ENCODE data around the gene CGNL1.

Gene CGNL1

DNA sequence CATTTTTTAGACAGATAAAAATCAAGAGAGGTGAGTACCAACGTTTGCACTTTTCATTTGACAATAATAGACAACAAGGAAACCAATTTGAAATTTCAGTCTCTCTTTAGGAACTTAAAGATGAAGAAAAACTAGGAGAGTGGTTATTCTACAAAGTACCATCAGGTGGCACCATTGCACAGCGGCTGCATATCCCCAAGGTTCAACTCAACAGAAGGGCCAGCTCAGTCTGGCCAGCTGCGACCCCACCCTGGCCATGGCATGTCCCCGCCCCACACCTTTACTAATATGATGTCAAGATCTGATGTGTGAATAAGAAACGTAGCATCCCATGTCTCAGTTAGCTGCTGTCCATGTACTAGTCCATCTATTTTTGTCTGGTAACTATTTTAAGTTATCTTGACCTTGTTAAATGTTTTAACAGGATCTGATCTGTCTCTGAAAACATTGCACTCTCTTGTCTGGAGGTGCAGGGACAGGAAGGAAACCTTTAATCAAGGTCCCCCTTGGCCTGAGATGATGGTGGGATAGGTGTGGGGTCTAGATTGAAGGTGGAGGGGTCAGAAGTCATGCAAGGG lies 35.5 kb upstream of the CGNL1 start:
- Mint-ChIP-seq H3K36me3 (no peaks in the 10 kb centered on the region), H3K27me3 (peaks cover 4% of the 10 kb centered on the region), H3K4me1 (no peaks in the 10 kb centered on the region), H3K9me3 (no peaks in the 10 kb centered on the region), H3K27ac (no peak overlapping the region), H3K4me3 (no peak overlapping the region)

GRCh38 chr15:57343048-57343447 lies 33.3 kb upstream of the CGNL1 start:
- Mint-ChIP-seq H3K27me3 (peaks cover 2% of the 10 kb centered on the region), H3K4me3 (no peak overlapping the region), H3K36me3 (no peaks in the 10 kb centered on the region), H3K27ac (no peak overlapping the region), H3K4me1 (no peaks in the 10 kb centered on the region), H3K9me3 (no peaks in the 10 kb centered on the region)

DNA sequence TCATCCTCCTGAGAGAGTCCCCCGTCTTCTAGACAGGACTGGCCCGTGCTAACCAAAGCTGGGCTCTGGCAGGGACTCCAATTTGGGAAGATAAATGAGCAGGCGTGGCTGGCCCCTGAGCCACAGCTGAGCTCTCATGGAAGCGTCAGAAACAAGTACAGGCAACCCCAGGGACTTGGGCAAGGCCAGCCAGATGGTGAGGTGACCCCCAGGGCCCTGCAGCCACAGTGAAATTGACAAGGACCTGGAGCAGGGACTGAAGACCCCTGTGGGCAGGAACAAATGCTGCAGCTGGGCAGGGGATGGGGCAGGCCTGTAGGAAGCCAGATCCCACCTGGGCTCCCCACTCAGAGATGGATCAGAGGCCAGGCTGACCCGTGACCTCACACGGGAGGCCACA lies 32.8 kb upstream of the CGNL1 start:
- Mint-ChIP-seq H3K36me3 (no peaks in the 10 kb centered on the region), H3K27ac (no peak overlapping the region), H3K27me3 (peaks cover 2% of the 10 kb centered on the region), H3K4me1 (no peaks in the 10 kb centered on the region), H3K9me3 (no peaks in the 10 kb centered on the region), H3K4me3 (no peak overlapping the region)

DNA sequence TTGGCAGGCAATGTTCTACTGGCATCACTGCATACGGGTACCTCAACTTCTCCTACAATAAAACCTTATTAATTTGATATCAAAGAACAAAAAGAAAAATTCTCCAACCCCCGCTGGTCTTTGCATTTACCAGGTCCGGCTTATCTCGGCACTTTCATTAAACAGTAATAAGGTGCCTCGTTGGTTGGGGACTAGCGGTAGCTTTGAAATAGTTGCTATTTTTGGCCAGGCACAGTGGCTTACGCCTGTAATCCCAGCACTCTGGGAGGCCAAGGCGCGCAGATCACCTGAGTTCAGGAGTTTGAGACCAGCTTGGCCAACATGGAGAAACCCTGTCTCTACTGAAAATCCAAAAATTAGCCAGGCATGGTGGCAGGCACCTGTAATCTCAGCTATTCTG lies 32.0 kb upstream of the CGNL1 start:
- H3K4me1 Mint-ChIP-seq, result no peaks in the 10 kb centered on the region
- no peak overlapping the region for H3K4me3 Mint-ChIP-seq
- H3K27ac Mint-ChIP-seq, result no peak overlapping the region
- no peaks in the 10 kb centered on the region for H3K27me3 Mint-ChIP-seq
- no peaks in the 10 kb centered on the region for H3K36me3 Mint-ChIP-seq
- no peaks in the 10 kb centered on the region for H3K9me3 Mint-ChIP-seq

GRCh38 chr15:57345584-57345983 lies 30.7 kb upstream of the CGNL1 start:
- Mint-ChIP-seq H3K27me3 (no peaks in the 10 kb centered on the region), H3K4me3 (no peak overlapping the region), H3K27ac (no peak overlapping the region), H3K36me3 (no peaks in the 10 kb centered on the region), H3K4me1 (no peaks in the 10 kb centered on the region), H3K9me3 (no peaks in the 10 kb centered on the region)

GRCh38 chr15:57348081-57348480 lies 28.2 kb upstream of the CGNL1 start:
- Mint-ChIP-seq H3K27ac (no peak overlapping the region), H3K4me3 (no peak overlapping the region), H3K4me1 (no peaks in the 10 kb centered on the region), H3K9me3 (no peaks in the 10 kb centered on the region), H3K36me3 (no peaks in the 10 kb centered on the region), H3K27me3 (no peaks in the 10 kb centered on the region)

GRCh38 chr15:57352535-57353316 lies 23.6 kb upstream of the CGNL1 start:
- Mint-ChIP-seq H3K4me1 (no peaks in the 10 kb centered on the region), H3K27me3 (peaks cover 3% of the 10 kb centered on the region), H3K27ac (no peak overlapping the region), H3K4me3 (no peak overlapping the region), H3K9me3 (no peaks in the 10 kb centered on the region), H3K36me3 (no peaks in the 10 kb centered on the region)

GRCh38 chr15:57353317-57353804 lies 22.9 kb upstream of the CGNL1 start:
- Mint-ChIP-seq H3K36me3 (no peaks in the 10 kb centered on the region), H3K27me3 (peaks cover 3% of the 10 kb centered on the region), H3K4me1 (no peaks in the 10 kb centered on the region), H3K27ac (no peak overlapping the region), H3K9me3 (no peaks in the 10 kb centered on the region), H3K4me3 (no peak overlapping the region)

DNA sequence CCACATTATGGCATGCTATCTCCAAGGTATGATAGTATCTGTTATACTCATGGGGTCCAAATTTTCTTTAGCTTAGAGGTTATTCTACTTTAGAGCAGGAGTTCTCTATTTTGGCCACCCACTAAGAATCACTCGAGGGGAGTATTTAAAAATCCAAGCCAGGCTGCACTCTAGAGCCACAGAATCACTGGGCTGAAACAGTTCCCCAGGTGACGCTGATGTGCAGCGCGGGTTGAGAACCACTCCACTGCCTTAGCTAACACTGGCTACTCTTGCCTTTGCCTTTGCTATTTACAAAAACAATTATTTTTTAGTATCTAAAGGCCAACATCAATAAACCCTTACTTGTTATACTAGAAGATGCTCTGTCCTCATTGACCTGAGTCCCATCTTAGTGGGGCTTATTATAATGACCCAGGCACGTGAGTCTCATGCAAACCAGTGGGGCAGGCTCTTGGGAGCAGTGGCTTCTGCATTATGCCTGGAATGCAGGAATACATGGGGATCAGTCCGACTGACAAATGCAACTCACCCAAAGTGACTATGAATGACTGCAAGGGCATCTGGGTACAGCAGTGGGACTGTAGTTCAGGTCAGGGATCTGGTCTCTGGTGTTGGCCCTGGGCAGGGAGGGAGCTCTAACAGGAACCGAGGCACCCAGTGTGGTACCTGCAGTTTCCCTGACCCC lies 21.7 kb upstream of the CGNL1 start:
- H3K4me1 Mint-ChIP-seq, result no peaks in the 10 kb centered on the region
- peaks cover 3% of the 10 kb centered on the region for H3K27me3 Mint-ChIP-seq
- no peak overlapping the region for H3K4me3 Mint-ChIP-seq
- H3K36me3 Mint-ChIP-seq, result no peaks in the 10 kb centered on the region
- no peaks in the 10 kb centered on the region for H3K9me3 Mint-ChIP-seq
- no peak overlapping the region for H3K27ac Mint-ChIP-seq

- no peaks in the 10 kb centered on the region for H3K4me1 Mint-ChIP-seq
Observed at GRCh38 chr15:57355259-57355658, 21.0 kb upstream of the CGNL1 start.

GRCh38 chr15:57356178-57356577 lies 20.1 kb upstream of the CGNL1 start:
- no peak overlapping the region for H3K4me3 Mint-ChIP-seq
- H3K27me3 Mint-ChIP-seq, result peaks cover 3% of the 10 kb centered on the region
- H3K36me3 Mint-ChIP-seq, result no peaks in the 10 kb centered on the region
- no peak overlapping the region for H3K27ac Mint-ChIP-seq
- no peaks in the 10 kb centered on the region for H3K4me1 Mint-ChIP-seq
- H3K9me3 Mint-ChIP-seq, result no peaks in the 10 kb centered on the region

More at GRCh38 chr15:57355259-57355658, 21.0 kb upstream of the CGNL1 start:
- Mint-ChIP-seq H3K27me3 (peaks cover 3% of the 10 kb centered on the region), H3K36me3 (no peaks in the 10 kb centered on the region), H3K9me3 (no peaks in the 10 kb centered on the region), H3K4me3 (no peak overlapping the region), H3K27ac (no peak overlapping the region)

DNA sequence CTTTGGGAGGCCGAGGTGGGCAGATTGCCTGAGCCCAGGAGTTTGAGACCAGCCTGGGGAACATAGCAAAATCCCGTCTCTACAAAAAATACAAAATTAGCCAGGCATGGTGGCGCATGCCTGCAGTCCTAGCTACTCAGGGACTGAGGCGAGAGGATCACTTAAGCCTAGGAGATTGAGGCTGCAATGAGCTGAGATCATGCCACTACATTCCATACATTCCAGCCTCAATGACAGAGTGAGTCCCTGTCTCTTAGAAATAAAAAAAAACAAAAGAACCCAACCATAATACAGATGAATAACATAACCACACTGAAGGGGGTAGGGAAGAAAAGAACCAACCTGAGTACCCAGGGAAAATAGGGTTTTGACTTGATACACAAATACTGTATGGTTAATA lies 19.7 kb upstream of the CGNL1 start:
- Mint-ChIP-seq H3K4me3 (no peak overlapping the region), H3K36me3 (no peaks in the 10 kb centered on the region), H3K9me3 (no peaks in the 10 kb centered on the region)

GRCh38 chr15:57357799-57358198 lies 18.5 kb upstream of the CGNL1 start:
- no peaks in the 10 kb centered on the region for H3K36me3 Mint-ChIP-seq
- no peaks in the 10 kb centered on the region for H3K9me3 Mint-ChIP-seq
- no peak overlapping the region for H3K27ac Mint-ChIP-seq
- no peaks in the 10 kb centered on the region for H3K4me1 Mint-ChIP-seq
- H3K27me3 Mint-ChIP-seq, result peaks cover 3% of the 10 kb centered on the region
- no peak overlapping the region for H3K4me3 Mint-ChIP-seq

More for the DNA sequence above, 19.7 kb upstream of the CGNL1 start:
- H3K4me1 Mint-ChIP-seq, result no peaks in the 10 kb centered on the region
- H3K27me3 Mint-ChIP-seq, result peaks cover 3% of the 10 kb centered on the region
- H3K27ac Mint-ChIP-seq, result no peak overlapping the region

DNA sequence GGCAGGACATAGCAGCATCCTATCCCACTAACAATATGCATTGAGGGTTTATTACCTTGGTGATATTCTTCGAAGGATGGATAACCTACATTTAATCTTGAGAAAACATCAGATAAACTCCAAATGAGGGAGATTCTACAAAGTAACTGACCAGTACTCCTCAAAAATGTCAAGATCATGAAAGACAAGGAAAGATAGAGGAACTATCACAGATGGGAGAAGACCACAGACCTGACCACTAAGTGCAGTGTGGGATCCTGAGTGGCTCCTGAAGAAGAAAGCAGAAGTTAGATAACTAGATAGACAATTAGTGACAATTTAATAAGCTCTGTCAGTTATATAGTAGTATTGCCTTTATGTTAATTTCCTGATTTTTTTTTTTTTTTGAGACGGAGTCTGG lies 17.7 kb upstream of the CGNL1 start:
- no peak overlapping the region for H3K4me3 Mint-ChIP-seq
- H3K27ac Mint-ChIP-seq, result no peak overlapping the region
- H3K36me3 Mint-ChIP-seq, result no peaks in the 10 kb centered on the region
- H3K27me3 Mint-ChIP-seq, result peaks cover 3% of the 10 kb centered on the region
- no peaks in the 10 kb centered on the region for H3K9me3 Mint-ChIP-seq
- no peaks in the 10 kb centered on the region for H3K4me1 Mint-ChIP-seq

DNA sequence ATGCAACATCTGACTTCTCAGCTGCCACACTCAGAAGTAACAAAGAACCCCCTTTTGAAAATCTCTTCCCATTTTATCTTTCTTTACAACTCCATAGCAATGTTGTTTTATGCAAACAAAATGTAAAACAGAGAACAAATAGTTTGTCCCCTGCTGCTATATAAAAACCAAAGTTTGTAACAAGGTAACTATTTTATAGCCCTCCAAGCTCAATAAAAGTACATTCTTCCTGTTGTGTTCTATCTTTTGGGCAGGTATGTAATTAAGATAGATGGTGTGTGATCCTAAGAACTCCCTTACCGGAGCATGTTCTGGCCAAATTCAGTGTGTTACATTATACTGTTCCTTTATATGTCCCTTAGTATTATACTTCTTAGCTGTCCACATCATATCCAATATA lies 12.6 kb upstream of the CGNL1 start:
- Mint-ChIP-seq H3K4me1 (no peaks in the 10 kb centered on the region), H3K36me3 (no peaks in the 10 kb centered on the region), H3K27me3 (no peaks in the 10 kb centered on the region), H3K4me3 (no peak overlapping the region), H3K27ac (no peak overlapping the region), H3K9me3 (no peaks in the 10 kb centered on the region)

Data from activated naive CD4-positive, alpha-beta T cell treated with anti-CD3 and anti-CD28 coated beads, Interleukin-2, amount 50 U/mL, for 24 hours (primary cell).